Nephron (organoid): Measurements from ENCODE around the gene ZBTB40.
A peak's percentile ranks its signal among the peaks of the same experiment; 100 is the strongest.

Source experiments
- H3K27ac Mint-ChIP-seq, 3 experiments: 2 replicates each; pipeline ENCODE4 v1.8.0; 2020; ENCODE audit warnings: mixed read lengths in 3 of 3, mild to moderate bottlenecking in 2 of 3, moderate library complexity in 1 of 3
- H3K27me3 Mint-ChIP-seq: 2 replicates; pipeline ENCODE4 v1.8.0; 2021; ENCODE audit warnings: low read depth, mild to moderate bottlenecking, moderate library complexity, mixed read lengths
- H3K36me3 Mint-ChIP-seq: 2 replicates; pipeline ENCODE4 v1.8.0; 2020; ENCODE audit warnings: low read depth, mixed read lengths
- H3K4me1 Mint-ChIP-seq: 2 replicates; pipeline ENCODE4 v1.8.0; 2020; ENCODE audit warnings: mixed read lengths
- H3K4me3 Mint-ChIP-seq, 3 experiments: 2 replicates each; pipeline ENCODE4 v1.8.0; 2020; ENCODE audit warnings: mild to moderate bottlenecking in 3 of 3, mixed read lengths in 3 of 3, moderate library complexity in 2 of 3
- H3K9me3 Mint-ChIP-seq: 2 replicates; pipeline ENCODE4 v1.8.0; 2020; ENCODE audit warnings: mixed read lengths
- TF ChIP-seq, protein P1 (sequence below), 3 experiments: fragments of 200-600 bp; sonication (generic); IDR thresholded peaks; one replicate each; pipeline ENCODE4 v1.5.0; 2021; ENCODE audit warnings: antibody characterized with exemption in 3 of 3; ENCODE audit not compliant: unreplicated experiment in 3 of 3

The ZBTB40 gene

DNA sequence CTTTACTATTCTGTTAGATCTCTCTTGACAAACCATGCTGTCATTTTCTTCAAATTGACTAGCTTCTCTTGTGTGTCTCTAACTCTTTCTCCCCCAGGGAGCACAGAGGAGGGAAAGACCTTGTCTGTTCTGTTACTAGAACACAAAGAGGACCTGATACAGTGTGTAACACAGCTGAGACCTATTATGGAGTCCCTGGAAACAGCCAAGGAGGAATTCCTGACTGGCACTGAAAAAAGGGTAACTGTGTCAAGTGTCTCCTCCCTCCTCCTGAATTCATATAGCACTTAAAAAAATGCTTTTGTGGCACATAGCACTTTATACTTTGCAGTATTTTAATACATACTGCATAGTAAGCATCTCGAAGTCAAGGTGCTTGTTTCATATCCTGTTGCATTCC lies 50.6 kb downstream of the ZBTB40 start:
- H3K4me1 Mint-ChIP-seq, result peaks cover 30% of the 10 kb centered on the region
- no peak overlapping the region for H3K27ac Mint-ChIP-seq

DNA sequence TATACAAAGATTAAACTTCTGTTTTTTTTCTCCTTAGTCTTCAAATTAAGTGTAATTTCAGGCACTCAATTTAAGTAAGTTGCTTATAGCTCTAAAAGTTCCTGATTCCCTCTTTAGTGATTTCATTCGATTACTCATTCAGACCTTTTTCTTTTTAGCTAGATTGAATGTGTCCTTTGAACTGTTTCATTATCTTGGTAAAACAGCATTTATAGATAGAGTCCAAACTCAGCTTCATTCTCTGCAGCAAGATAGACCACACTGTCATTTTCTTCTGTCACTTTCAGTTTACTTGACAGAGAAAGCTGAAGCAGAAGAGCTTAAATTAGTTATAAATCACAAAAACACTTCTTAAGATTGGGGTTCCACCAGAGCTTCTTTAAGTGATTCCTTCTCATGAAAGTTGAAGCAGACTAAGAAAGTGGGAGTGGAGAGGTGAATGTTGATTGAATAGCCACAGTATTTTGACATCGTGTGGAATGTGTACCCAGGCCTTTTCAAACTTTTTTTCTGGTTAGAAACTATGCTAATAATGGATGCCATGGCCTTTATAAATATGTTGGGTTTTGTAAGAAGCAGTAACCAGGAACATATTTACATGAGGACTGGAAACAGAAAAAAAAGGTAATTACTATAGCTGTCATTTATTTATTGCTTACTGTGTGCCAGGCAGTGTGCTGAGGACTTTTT lies 52.2 kb downstream of the ZBTB40 start:
- peaks cover 33% of the 10 kb centered on the region for H3K4me1 Mint-ChIP-seq
- H3K4me3 Mint-ChIP-seq, result no peak overlapping the region
- TF ChIP-seq, protein P1, sequence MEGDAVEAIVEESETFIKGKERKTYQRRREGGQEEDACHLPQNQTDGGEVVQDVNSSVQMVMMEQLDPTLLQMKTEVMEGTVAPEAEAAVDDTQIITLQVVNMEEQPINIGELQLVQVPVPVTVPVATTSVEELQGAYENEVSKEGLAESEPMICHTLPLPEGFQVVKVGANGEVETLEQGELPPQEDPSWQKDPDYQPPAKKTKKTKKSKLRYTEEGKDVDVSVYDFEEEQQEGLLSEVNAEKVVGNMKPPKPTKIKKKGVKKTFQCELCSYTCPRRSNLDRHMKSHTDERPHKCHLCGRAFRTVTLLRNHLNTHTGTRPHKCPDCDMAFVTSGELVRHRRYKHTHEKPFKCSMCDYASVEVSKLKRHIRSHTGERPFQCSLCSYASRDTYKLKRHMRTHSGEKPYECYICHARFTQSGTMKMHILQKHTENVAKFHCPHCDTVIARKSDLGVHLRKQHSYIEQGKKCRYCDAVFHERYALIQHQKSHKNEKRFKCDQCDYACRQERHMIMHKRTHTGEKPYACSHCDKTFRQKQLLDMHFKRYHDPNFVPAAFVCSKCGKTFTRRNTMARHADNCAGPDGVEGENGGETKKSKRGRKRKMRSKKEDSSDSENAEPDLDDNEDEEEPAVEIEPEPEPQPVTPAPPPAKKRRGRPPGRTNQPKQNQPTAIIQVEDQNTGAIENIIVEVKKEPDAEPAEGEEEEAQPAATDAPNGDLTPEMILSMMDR (IDR thresholded peaks at IDR 0.05; ENCODE audit: unreplicated experiment in 3 of 3), result no peak
- H3K27ac Mint-ChIP-seq, result peak overlapping the region in 1 of 3 experiments; percentile 15
- peaks cover 35% of the 10 kb centered on the region for H3K36me3 Mint-ChIP-seq
- H3K9me3 Mint-ChIP-seq, result no peaks in the 10 kb centered on the region
- no peaks in the 10 kb centered on the region for H3K27me3 Mint-ChIP-seq

More for the DNA sequence above, 50.6 kb downstream of the ZBTB40 start:
- no peaks in the 10 kb centered on the region for H3K9me3 Mint-ChIP-seq
- TF ChIP-seq, protein P1 (IDR thresholded peaks at IDR 0.05; ENCODE audit: unreplicated experiment in 3 of 3), result no peak
- no peak overlapping the region for H3K4me3 Mint-ChIP-seq
- no peaks in the 10 kb centered on the region for H3K27me3 Mint-ChIP-seq
- peaks cover 24% of the 10 kb centered on the region for H3K36me3 Mint-ChIP-seq

DNA sequence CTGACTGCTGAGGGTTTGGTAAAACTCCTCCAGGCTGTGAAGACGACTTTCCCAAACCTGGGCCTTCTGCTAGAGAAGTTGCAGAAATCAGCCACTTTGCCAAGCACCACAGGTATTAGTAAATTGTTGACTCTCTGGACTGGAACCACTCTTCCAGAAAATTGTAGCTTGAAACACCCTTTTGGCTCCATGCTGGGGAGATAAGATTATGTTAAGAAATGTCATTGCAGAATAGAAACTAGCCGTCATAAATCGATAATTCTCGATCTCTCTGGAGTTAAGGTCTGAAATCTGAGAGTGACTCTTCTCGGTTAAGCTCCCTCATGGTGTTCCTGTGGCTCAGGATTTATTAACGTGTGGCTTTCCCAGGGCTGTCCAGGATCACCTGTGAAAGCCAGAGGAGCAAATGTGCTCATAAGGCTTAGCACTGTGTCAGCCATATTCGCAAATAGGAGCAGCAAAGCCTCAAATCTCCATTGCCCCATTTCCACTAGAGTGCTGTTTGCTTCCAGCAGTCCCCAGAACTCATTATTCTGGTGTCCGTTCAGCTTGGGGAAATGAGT lies 54.6 kb downstream of the ZBTB40 start:
- TF ChIP-seq, protein P1 (IDR thresholded peaks at IDR 0.05; ENCODE audit: unreplicated experiment in 3 of 3), result no peak
- peak overlapping the region in 1 of 3 experiments; percentile 64 for H3K27ac Mint-ChIP-seq

DNA sequence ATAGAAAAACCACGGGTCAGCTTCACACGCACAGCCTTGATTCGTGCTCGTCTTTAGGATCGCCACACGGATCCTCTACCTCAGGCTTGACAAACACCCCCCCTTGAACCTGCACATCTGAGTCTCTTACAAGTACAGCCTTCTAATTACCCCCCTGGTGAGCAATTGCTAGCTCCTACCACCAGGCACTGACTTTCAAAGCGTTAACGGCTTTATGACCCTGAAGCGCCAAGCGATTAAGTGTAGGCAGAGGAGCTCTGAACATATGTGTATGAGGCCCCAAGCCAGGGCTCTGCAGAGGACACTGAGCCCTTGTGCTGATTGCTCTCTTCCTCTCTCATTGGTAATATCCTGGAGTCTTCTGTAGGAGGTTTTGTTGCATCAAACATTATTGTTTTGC lies 55.9 kb downstream of the ZBTB40 start:
- Mint-ChIP-seq H3K9me3 (no peaks in the 10 kb centered on the region), H3K27ac (no peak overlapping the region), H3K36me3 (peaks cover 57% of the 10 kb centered on the region), H3K4me3 (no peak overlapping the region), H3K27me3 (no peaks in the 10 kb centered on the region), H3K4me1 (peaks cover 12% of the 10 kb centered on the region)
- TF ChIP-seq, protein P1 (IDR thresholded peaks at IDR 0.05; ENCODE audit: unreplicated experiment in 3 of 3), result no peak

More for the DNA sequence above, 54.6 kb downstream of the ZBTB40 start:
- Mint-ChIP-seq H3K4me3 (no peak overlapping the region), H3K36me3 (peaks cover 49% of the 10 kb centered on the region), H3K27me3 (no peaks in the 10 kb centered on the region), H3K4me1 (peaks cover 13% of the 10 kb centered on the region), H3K9me3 (no peaks in the 10 kb centered on the region)

DNA sequence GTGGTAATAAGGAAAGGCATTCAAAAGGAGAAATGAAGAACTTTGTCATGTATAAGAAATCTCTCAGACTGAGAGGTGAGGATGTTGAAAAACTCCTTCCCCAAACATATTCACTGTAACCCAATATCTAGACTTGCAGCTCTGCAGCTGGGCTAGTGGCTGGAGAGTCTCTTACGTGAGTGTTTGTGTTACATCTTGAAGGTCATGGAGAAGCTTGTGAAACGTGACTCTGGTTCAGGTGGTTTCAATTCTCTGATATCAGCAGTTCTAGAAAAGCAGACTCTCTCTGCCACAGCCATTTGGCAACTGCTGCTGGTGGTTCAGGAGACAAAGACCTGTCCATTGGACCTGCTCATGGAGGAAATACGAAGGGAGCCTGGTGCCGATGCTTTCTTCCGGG lies 56.7 kb downstream of the ZBTB40 start:
- no peaks in the 10 kb centered on the region for H3K9me3 Mint-ChIP-seq
- TF ChIP-seq, protein P1 (IDR thresholded peaks at IDR 0.05; ENCODE audit: unreplicated experiment in 3 of 3), result no peak

DNA sequence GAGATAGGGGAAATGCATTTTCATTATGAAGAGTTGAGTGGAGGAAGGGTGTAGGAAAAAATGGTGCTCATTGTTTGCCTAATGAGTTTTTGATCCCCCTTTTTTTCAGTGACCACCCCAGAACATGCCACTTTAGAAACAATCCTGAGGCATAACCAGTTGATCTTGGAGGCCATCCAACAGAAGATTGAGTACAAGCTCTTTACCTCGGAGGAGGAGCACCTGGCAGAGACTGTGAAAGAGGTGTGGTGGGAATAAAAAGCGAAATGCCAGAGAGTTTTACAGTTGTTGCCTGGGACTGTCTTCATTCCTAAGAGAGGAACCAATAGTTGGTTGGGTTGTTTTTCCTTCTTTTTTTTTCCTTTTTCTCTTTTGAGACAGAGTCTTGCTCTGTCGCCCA lies 57.3 kb downstream of the ZBTB40 start:
- TF ChIP-seq, protein P1 (IDR thresholded peaks at IDR 0.05; ENCODE audit: unreplicated experiment in 3 of 3), result no peak
- Mint-ChIP-seq H3K4me3 (no peak overlapping the region), H3K27me3 (no peaks in the 10 kb centered on the region), H3K36me3 (peaks cover 66% of the 10 kb centered on the region), H3K4me1 (peaks cover 8% of the 10 kb centered on the region), H3K27ac (no peak overlapping the region), H3K9me3 (no peaks in the 10 kb centered on the region)

More for the DNA sequence above, 56.7 kb downstream of the ZBTB40 start:
- H3K36me3 Mint-ChIP-seq, result peaks cover 63% of the 10 kb centered on the region
- H3K27ac Mint-ChIP-seq, result no peak overlapping the region
- no peak overlapping the region for H3K4me3 Mint-ChIP-seq
- H3K4me1 Mint-ChIP-seq, result peaks cover 12% of the 10 kb centered on the region
- H3K27me3 Mint-ChIP-seq, result no peaks in the 10 kb centered on the region
